Islet precursor cell (in vitro differentiated cells): ENCODE results near the gene BMPER.

Experiments used
- DNase-seq: peaks from one replicate; pipeline ENCODE4 v3.0.0-alpha.2; 2018

The BMPER gene

GRCh38 chr7:34104992-34105391, 199.7 kb downstream of the BMPER start:
- DNase-seq: no peak

DNA sequence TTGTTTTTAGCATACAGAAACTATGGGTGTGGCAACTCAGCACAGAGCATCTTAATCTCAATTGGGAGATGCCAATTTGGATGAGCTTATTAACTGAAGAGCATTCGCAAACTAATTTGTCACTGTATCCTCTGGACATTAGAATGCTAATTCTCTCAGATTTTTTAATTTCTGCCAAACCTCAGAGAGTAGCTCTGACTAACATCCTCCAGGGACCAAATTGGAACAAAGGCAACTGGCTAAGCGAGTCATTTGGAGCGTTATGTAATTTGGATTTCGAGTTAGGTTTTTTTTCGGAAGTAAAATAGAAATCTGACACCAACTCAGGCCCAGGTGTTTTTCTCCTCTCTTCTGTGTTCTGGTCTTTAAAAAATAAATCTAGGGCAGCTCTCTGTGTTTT, 201.9 kb downstream of the BMPER start:
- no peak for DNase-seq

DNA sequence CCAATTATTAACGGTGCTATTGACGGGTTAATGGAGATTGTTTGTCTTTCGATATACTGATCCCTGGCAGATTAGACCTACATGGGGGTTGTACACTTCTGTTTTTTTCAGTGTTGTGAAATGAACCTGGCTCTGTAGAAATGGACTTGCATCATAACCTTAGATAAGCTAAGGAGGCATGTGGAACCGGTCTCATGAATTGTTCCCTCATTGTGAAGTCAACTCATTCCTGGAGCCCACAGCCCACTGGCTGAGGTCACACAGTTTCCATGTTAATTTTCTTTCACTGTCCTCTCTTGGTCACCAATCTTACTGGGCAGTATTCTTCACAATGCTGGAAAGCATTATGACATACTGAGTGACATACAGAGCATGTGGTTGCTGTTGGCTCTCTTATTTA, 202.8 kb downstream of the BMPER start:
- DNase-seq: no peak

DNA sequence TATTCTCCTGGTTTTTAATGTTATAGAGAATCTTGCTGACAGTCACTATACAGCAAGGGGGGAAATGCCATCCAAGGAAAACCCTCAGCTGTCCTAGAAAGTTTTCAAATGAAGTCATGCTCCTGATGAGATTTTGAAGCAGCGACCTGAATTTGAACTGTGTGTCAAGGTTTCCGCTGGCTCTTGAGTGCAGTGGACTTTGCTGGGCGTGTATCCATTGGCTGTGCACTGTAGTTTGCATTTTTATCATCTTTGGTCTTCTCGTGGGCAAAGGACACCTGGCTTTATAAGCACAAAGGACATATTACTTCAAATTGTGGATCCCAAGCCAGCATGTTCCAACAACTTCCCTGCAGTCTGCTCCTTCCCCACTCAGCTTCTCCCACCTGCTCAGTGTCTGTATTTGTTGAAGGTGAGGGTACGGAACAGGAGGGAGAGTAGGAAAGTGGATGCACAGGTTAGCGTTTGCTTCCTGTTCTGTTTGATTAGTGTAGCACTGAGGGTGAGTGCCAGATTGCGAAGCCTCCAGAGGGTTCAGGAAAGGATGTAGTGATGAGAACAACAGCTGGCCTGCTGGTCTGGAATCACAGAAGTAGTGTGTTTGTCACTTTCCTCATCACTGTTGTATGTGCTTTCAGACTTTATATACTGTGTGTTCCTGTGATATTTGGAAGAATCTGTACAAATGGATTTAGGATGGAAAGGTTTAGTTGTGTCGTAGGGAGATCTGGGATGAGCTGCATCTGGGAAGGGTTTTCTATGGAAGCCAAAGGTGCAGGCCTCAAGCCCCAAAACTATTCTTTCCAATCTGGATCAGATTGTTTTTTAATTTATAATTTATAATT, 204.8 kb downstream of the BMPER start:
- DNase-seq: no peak

DNA sequence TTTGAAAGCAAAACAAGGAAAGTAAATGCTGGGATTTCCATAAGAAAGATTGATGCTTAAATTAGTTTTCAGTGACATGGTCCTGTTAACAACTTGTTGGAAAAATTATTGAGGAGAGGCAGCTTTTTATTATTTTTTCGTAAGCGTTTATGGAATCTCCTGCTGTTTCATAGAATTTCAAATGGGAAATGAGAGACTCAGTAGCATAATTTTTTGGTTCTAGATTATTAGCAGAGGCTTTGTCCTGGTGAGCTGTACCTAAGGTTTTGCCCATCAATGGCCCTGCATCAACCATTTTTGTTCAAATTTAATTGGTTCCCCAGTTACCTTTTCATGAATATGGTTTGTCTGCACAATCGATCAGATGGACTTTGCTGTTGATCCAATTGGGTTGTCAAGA, 205.7 kb downstream of the BMPER start:
- no peak for DNase-seq

DNA sequence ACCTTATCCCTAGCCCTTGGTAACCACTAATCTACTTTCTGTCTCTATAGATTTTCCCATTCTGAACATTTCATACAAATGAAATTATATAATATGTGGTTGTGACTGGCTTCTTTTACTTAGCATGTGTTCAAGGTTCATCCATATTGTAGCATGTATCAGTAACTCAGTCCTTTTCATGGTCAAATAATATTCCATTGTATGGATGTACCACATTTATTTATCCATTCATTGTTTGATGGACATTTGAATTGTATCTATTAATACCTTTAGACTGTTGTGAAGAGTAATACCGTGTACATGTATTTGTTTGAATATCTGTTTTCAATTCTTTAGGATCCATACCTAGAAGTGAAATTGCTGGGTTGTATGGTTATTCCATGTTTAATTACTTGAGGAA, 210.2 kb downstream of the BMPER start:
- no peak for DNase-seq

DNA sequence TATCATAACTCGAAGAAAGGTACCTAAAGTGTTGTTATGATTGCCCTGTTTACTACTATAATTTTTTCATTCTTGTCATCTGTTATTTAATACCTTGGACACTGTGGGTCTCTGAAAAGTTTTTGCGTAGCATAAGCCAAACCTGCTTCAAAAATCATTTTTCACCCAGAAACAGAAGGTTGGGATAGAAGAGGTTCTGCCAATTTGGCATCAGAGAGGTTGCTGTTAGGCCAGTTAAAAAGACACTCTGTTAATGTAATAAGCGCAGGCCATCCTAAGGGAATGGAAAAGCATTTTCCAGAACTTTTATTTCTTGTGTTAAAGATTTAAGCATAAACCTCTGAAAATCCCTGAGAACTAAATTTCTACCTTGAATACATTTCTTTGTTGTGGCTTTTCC, 212.2 kb downstream of the BMPER start:
- DNase-seq: no peak

DNA sequence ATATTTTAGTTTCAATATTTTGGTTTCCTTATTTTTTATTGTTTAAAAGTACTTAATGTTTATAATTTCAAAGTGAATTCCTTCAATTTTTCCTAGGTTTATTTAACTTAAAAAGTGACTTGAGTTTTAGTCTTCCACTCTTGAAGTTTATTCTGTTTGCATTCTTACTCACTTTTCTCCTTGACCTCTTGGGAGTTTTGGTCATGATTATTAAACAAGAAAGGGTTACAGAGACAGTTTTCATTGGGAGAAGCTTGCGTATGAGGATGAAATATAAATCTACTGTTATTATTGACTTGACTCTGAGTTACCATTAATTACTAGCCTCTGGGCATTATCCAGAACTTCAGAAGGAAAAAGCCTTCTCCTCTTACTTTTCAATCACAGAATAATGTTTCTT, 216.0 kb downstream of the BMPER start:
- no peak for DNase-seq

DNA sequence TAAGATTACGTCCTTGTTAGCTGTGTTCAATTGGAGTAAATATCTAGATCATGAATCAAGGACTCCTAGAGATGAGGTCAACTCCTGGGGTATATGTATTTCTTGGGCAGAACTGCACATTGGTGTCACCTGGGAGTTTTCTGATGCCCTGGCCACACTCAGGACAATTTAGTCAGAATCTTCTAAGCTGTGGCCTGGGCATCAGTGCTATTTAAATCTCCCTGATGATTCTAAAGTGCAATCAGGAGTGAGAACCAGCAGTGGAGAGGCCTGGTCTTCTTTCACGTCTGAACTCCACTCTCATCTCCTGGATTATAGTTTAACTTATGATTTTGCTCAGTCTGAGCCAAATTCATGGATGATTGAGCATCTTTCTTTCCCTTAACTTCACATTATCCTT, 218.0 kb downstream of the BMPER start:
- no peak for DNase-seq

- no peak for DNase-seq
Observed at GRCh38 chr7:34124765-34125164, 219.4 kb downstream of the BMPER start.

- DNase-seq: no peak
Observed at GRCh38 chr7:34128762-34129161, 223.4 kb downstream of the BMPER start.

- DNase-seq: peak; percentile 92
Observed at GRCh38 chr7:34130558-34131295, 225.4 kb downstream of the BMPER start.

- no peak for DNase-seq
Observed at GRCh38 chr7:34131371-34131770, 226.0 kb downstream of the BMPER start.

DNA sequence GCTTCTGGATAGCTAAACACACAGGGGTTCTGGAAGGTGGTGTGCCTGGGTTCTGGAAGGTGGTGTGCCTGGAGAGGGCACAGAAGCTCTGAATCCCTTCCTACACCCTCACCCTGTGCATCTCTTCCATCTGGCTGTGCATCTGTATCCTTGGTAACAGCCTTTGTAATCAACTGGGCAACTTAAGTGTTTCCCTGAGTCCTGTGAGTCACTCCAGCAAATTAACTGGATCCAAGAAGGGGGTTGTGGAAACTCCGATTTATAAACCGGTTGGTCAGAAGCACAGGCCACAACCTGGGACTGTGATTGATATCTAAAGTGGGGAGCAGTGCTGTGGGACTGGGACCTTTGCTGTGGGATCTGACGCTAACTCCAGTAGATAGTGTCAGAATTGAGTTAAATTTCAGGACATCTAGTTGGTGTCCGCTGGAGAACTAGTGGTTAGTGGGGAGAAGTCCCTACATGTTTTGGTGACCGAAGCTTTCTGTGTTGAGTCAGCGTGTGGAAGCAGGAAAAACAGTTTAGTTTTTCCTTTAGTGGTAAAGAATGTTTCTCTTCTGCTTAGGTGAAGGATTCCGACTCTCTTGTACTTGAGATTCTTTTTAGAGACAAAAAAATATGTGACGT, 228.1 kb downstream of the BMPER start:
- DNase-seq: peak; percentile 74

DNA sequence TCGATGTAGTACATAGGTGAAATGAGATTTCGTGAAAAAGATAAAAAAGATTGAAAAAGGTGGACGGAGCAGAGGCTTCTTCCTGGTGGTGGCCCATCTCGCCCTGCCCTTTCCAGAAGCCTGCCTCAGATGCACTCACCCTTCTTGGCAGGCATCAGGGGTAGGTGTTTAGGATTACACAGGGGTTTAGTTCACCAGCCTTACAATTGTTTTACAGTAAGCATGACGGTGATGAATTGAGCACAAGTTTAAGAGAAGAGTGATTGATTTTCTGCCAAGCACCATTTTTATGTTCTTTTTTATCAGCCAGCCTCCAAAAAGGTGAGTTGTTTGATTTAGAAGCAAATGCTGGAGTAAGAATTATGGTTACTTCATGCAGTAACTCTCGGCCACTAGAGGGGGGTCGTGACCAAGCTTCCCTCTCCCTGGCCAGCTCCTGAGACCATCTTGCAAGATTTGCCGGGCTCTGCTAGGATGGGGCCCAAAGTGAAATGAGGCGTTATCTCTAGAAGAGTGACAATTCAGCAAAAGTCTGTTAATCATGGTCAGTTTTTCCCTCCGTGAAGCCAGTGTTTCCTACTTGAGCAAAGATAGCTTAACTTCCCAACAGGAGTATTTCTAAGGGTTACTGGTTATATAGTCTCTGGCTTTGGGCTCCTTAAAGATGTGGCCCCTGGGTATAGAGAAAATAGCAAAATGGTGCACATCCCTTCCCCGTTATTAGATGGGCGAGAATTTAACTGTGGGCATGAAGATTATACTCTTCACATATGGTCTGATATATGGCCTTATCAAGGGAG, 228.8 kb downstream of the BMPER start:
- peak; percentile 86 for DNase-seq

DNA sequence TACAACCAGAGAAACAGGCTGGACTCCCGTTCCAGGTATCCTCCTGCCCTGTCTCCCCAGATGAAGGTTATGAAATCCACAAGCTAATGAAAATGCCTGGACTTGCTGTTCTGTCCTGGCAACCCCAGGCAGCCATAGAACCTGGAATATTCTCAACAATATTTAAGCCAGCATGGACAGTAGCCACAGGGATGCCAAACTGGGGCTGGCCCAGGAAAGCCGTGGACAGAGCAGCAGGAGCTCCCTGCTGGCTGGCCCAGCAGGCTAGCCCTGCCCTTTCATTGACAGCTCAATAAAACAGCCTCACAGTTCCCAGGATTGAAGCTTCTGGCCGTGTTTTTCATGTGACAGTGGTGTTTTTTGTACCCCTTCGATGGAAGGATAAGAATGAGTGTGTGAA, 230.6 kb downstream of the BMPER start:
- DNase-seq: no peak

GRCh38 chr7:34136698-34137097, 231.4 kb downstream of the BMPER start:
- no peak for DNase-seq

DNA sequence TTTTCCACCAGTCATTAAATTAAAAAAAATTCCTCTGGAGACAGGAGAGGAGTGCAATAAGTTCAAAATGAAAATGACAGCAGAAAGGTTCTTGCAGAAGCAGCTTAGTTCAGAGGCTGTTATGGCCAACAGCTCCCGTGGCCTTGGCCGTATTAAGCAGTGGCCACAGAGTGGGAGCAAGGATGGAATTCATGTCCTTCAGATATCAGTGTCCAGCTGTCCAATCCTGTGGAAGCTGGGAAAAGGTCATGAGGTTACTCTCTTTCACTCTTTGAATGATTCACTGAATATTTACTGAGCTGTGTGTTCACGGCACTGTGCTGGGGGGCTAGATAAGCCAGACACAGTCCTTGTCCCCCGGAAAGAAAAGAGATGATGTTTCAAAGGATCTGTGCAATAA, 231.8 kb downstream of the BMPER start:
- DNase-seq: no peak

GRCh38 chr7:34138483-34138882, 233.1 kb downstream of the BMPER start:
- DNase-seq: no peak

DNA sequence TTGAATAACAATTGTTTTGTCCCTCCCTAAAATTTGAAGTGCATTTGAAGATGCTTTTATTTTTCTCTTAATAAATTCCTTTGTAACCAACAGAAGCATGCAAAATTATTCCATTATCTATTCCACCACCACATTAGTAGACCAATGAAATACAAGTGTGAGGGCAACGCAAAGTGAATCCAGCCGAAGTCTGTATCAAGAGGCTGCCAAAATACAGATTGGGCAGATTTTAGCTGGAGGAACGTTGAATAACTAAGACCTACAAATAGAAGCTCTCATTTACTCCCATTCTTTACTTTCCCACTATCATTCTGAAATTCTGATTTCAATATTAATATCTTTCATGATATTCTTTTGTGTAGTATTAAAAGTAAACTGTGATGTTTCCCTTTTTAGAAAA, 233.7 kb downstream of the BMPER start:
- no peak for DNase-seq

- DNase-seq: no peak
Observed at GRCh38 chr7:34140066-34140465, 234.7 kb downstream of the BMPER start.

DNA sequence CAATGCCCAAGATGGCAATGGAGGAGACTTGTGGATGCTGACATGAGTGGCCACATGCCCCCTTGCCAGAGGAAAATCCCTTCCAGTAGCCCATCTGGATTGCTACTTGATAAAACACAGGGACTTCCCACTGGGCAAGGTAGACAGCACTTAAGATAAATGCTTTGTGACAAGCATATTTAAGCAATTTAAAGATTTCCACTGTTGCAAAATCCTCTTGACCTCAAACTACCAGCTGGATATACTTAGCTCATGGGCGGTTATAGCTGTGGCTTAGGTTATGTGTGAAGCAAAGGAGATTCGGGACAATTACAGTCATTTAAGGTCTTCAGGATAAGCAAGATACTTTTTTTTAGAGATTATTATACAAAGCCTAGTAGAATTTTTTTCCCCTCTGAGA, 238.1 kb downstream of the BMPER start:
- no peak for DNase-seq

GRCh38 chr7:34145603-34146002, 240.3 kb downstream of the BMPER start:
- no peak for DNase-seq
